HEK293T (cell line): ENCODE measurements around the gene HEXIM2.

Source experiments
- CTCF ChIA-PET: fragments of 350-600 bp; formaldehyde crosslinking; extraction: SDS; loops from one replicate; lab custom pipeline; 2021; ENCODE audit warnings: antibody characterized with exemption, inconsistent platforms; lab: Yijun Ruan, JAX
- POLR2A ChIA-PET: fragments of 350-600 bp; formaldehyde crosslinking; extraction: SDS; loops from one replicate; lab custom pipeline; 2020; ENCODE audit warnings: antibody characterized with exemption, inconsistent platforms; lab: Yijun Ruan, JAX
- DNase-seq: peaks from one replicate; pipeline ENCODE4 v3.0.0; 2012; ENCODE audit warnings: mixed read lengths; ENCODE audit errors: extremely low spot score
- ARNT ChIP-seq: fragments of 450-650 bp; IDR thresholded peaks from 2 replicates; pipeline ENCODE4 v1.6.1; 2017; ENCODE audit warnings: mild to moderate bottlenecking
- BHLHE40 ChIP-seq: fragments of 450-650 bp; IDR thresholded peaks from 2 replicates; pipeline ENCODE4 v1.6.1; 2016; ENCODE audit warnings: mild to moderate bottlenecking, moderate library complexity, borderline replicate concordance
- CTBP1 ChIP-seq: fragments of 450-650 bp; IDR thresholded peaks from 2 replicates; pipeline ENCODE4 v1.6.1; 2016; ENCODE audit warnings: borderline replicate concordance
- ELF4 ChIP-seq: fragments of 450-650 bp; IDR thresholded peaks from 2 replicates; pipeline ENCODE4 v1.6.1; 2017; ENCODE audit warnings: antibody characterized with exemption
- FOXA1 ChIP-seq: fragments of 450-650 bp; IDR thresholded peaks from 2 replicates; pipeline ENCODE4 v1.6.1; 2016; ENCODE audit warnings: mild to moderate bottlenecking
- FOXK2 ChIP-seq: fragments of 450-650 bp; IDR thresholded peaks from 2 replicates; pipeline ENCODE4 v1.6.1; 2016; ENCODE audit warnings: mild to moderate bottlenecking
- FOXM1 ChIP-seq: fragments of 450-650 bp; IDR thresholded peaks from 2 replicates; pipeline ENCODE4 v1.6.1; 2017; ENCODE audit warnings: mild to moderate bottlenecking, borderline replicate concordance
- HDGF ChIP-seq: fragments of 450-650 bp; IDR thresholded peaks from 2 replicates; pipeline ENCODE4 v1.6.1; 2017; ENCODE audit warnings: antibody characterized with exemption, borderline replicate concordance
- L3MBTL2 ChIP-seq: fragments of 450-650 bp; conservative IDR thresholded peaks from 2 replicates; pipeline ENCODE4 v1.6.1; 2016; ENCODE audit warnings: mild to moderate bottlenecking
- LEF1 ChIP-seq: fragments of 450-650 bp; IDR thresholded peaks from 2 replicates; pipeline ENCODE4 v1.6.1; 2017; ENCODE audit warnings: mild to moderate bottlenecking, borderline replicate concordance
- NFRKB ChIP-seq: fragments of 450-650 bp; IDR thresholded peaks from 2 replicates; pipeline ENCODE4 v1.6.1; 2016; ENCODE audit warnings: mild to moderate bottlenecking, moderate library complexity
- PKNOX1 ChIP-seq: fragments of 450-650 bp; IDR thresholded peaks from 2 replicates; pipeline ENCODE4 v1.6.1; 2016
- SP1 ChIP-seq: fragments of 450-650 bp; IDR thresholded peaks from 2 replicates; pipeline ENCODE4 v1.6.1; 2017
- SUZ12 ChIP-seq: fragments of 450-650 bp; IDR thresholded peaks from 2 replicates; pipeline ENCODE4 v1.6.1; 2016; ENCODE audit warnings: mild to moderate bottlenecking
- TARDBP ChIP-seq: fragments of 450-650 bp; IDR thresholded peaks from 2 replicates; pipeline ENCODE4 v1.6.1; 2016
- ZNF384 ChIP-seq: fragments of 450-650 bp; IDR thresholded peaks from 2 replicates; pipeline ENCODE4 v1.6.1; 2016

HEXIM2 gene

GRCh38 chr17:45160447-45161287, 1.0 kb upstream of the HEXIM2 start:
- TF ChIP-seq L3MBTL2: peak; percentile 46
- no peak for TF ChIP-seq NFRKB
- DNase-seq: peak; percentile 63
- CTCF ChIA-PET: interaction anchor here (0.6 to 5.4 kb wide), 7 partner anchors 8 to 77 kb away, joined by 3 to 39 read pairs (median 6); partner anchors contain the start of genes ACBD4 and HEXIM1
- POLR2A ChIA-PET: interaction anchor here (0.6 to 7.3 kb wide), 24 partner anchors 11 to 220 kb away, joined by 3 to 345 read pairs (median 7); partner anchors contain the start of genes ACBD4, HEXIM1, MAP3K14 and NMT1

GRCh38 chr17:45162025-45162687, 481 bp downstream of the HEXIM2 start:
- POLR2A ChIA-PET: interaction anchor here (0.8 to 7.3 kb wide), 17 partner anchors 10 to 183 kb away, joined by 3 to 345 read pairs (median 10); partner anchors contain the start of genes ACBD4, HEXIM1, MAP3K14 and NMT1
- TF ChIP-seq FOXK2: no peak
- TF ChIP-seq ARNT: no peak
- no peak for TF ChIP-seq ELF4
- TF ChIP-seq FOXM1: no peak
- no peak for TF ChIP-seq BHLHE40
- no peak for TF ChIP-seq PKNOX1
- no peak for TF ChIP-seq CTBP1
- TF ChIP-seq SUZ12: no peak
- no peak for TF ChIP-seq L3MBTL2
- no peak for TF ChIP-seq HDGF
- CTCF ChIA-PET: interaction anchor here (2.3 to 5.4 kb wide), 3 partner anchors 10 to 26 kb away, joined by 12 to 39 read pairs (median 31); partner anchors contain the start of genes ACBD4 and HEXIM1
- DNase-seq: no peak

GRCh38 chr17:45164734-45165269, 3.1 kb downstream of the HEXIM2 start:
- POLR2A ChIA-PET: interaction anchor here (7.3 kb wide), 1 partner anchor 15 kb away, joined by 345 read pairs; the partner anchor contains the start of gene HEXIM1
- DNase-seq: no peak
- TF ChIP-seq BHLHE40: no peak
- no peak for TF ChIP-seq LEF1
- no peak for TF ChIP-seq ELF4
- no peak for TF ChIP-seq FOXM1
- no peak for TF ChIP-seq FOXA1
- no peak for TF ChIP-seq SUZ12
- no peak for TF ChIP-seq CTBP1
- no peak for TF ChIP-seq L3MBTL2
- TF ChIP-seq HDGF: no peak
- TF ChIP-seq NFRKB: no peak
- no peak for TF ChIP-seq PKNOX1
- TF ChIP-seq SP1: no peak
- no peak for TF ChIP-seq TARDBP
- CTCF ChIA-PET: interaction anchor here (0.8 to 1.0 kb wide), 2 partner anchors 29 to 33 kb away, joined by 3 read pairs; partner anchors contain the start of gene ACBD4

DNA sequence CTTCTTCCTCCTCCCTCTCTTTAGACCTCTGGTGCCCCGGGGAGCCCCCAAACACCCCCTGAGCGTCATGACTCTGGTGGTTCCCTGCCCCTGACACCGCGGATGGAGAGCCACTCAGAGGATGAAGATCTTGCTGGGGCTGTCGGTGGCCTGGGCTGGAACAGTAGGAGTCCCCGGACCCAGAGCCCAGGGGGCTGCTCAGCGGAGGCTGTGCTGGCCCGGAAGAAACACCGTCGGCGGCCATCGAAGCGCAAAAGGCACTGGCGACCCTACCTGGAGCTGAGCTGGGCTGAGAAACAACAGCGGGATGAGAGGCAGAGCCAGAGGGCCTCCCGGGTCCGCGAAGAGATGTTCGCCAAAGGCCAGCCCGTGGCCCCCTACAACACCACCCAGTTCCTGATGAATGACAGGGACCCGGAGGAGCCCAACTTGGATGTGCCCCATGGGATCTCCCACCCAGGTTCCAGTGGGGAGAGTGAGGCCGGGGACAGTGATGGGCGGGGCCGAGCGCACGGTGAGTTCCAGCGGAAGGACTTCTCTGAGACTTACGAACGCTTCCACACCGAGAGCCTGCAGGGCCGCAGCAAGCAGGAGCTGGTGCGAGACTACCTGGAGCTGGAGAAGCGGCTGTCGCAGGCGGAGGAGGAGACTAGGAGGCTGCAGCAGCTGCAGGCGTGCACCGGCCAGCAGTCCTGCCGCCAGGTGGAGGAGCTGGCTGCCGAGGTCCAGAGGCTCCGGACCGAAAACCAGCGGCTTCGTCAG, 7.5 kb downstream of the HEXIM2 start:
- TF ChIP-seq PKNOX1 (no peak), LEF1 (no peak), HDGF (no peak), FOXA1 (no peak), FOXK2 (no peak), ELF4 (no peak), SUZ12 (no peak), ZNF384 (no peak), ARNT (no peak), FOXM1 (no peak), SP1 (no peak), NFRKB (no peak), L3MBTL2 (no peak), TARDBP (no peak), CTBP1 (no peak), BHLHE40 (no peak)
- no peak for DNase-seq
- CTCF ChIA-PET: no interaction called here
- POLR2A ChIA-PET: interaction anchor here (4.9 to 5.8 kb wide), 2 partner anchors 8 to 20 kb away, joined by 65 to 85 read pairs; partner anchors contain the start of genes HEXIM1 and HEXIM2

DNA sequence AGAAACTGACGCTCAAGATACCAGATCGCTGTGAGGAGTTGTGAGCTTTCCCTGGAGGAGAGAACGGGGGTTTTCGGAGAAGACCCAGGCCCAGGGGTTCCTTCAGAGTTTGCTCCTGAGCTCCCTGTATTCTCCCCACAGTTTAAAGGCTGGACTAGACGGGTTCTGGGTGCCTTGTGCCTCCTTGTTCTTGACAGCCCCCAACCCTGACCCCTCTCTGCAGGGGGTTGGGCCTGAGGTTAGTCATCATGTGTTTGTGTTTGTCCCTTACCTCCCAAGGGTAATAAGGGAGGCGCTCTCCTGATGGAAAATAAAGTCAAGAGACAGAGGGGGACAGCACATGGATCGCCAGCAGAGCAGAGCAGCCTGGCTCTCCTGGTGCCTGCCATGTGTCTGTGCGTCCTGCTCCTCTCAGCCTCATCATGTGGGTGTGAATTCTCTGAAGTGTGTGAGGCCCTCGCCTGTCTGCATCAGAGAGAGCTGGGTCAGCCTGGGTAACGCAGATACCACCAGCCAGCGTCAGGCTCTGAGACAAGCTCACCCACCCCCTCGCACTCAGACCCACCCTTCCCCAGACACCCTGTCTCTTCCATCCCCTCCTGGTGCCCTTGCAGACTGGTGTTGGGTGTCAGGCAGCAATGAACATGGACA, 8.7 kb downstream of the HEXIM2 start:
- ChIA-PET CTCF (interaction anchor here (0.6 to 1.7 kb wide), 5 partner anchors 9 to 35 kb away, joined by 3 to 9 read pairs (median 3); partner anchors contain the start of gene ACBD4), POLR2A (interaction anchor here (1.3 to 5.8 kb wide), 3 partner anchors 9 to 21 kb away, joined by 3 to 85 read pairs (median 65); partner anchors contain the start of genes HEXIM1 and HEXIM2)
- TF ChIP-seq TARDBP (no peak), SP1 (no peak), FOXM1 (no peak), PKNOX1 (no peak), FOXA1 (no peak), NFRKB (no peak), CTBP1 (no peak), ARNT (no peak), HDGF (no peak), FOXK2 (no peak), ELF4 (no peak), BHLHE40 (no peak), SUZ12 (no peak), LEF1 (no peak), ZNF384 (no peak)
- no peak for DNase-seq
